ENCODE data around the gene TCF12. TPM values are rescaled to one million over a fixed set of nuclear protein-coding genes. Genes with fewer than 3 reads are reported as not detected.

Gene TCF12
- total and polyA plus RNA-seq, 7 experiments from 2014 or later: 51.3 to 99.4 (median 79.9) TPM

- H3K4me1 Mint-ChIP-seq: peaks cover 10 to 19% (median 18%) of the 10 kb centered on the region in 7 donors
- no peaks in the 10 kb centered on the region for H3K9me3 ChIP-seq (ENCODE audit: control insufficient read depth in 2 of 3, low read length in 3 of 3)
- POLR2A ChIA-PET: interaction anchor here (1.0 kb wide), 1 partner anchor 26 kb away, joined by 4 read pairs; the partner anchor contains the start of gene TCF12
- H3K36me3 ChIP-seq (ENCODE audit: control insufficient read depth in 2 of 3, insufficient read depth in 3 of 3, low read length in 3 of 3): no peaks in the 10 kb centered on the region
- CTCF ChIA-PET: interaction anchor here (0.6 kb wide), 1 partner anchor 726 kb away, joined by 5 read pairs; no protein-coding TSS in a partner anchor
- H3K27ac ChIP-seq (ENCODE audit: low read depth, low read length): no peak overlapping the region
- intact Hi-C loops (cut with micrococcal nuclease): no loop called here
- H3K4me1 ChIP-seq (ENCODE audit: control insufficient read depth in 2 of 2, insufficient read depth in 2 of 2, low read length in 2 of 2): peaks cover 7 to 9% of the 10 kb centered on the region in 2 donors
- H3K27me3 Mint-ChIP-seq: peaks cover 0 to 3% (median 1%) of the 10 kb centered on the region in 5 donors
- ATAC-seq (no peak), DNase-seq (no peak)
- H3K4me3 Mint-ChIP-seq: no peak overlapping the region
- H3K4me3 ChIP-seq (ENCODE audit: low read length): no peak overlapping the region
- H3K36me3 Mint-ChIP-seq: peaks cover 0 to 1% (median under 1%) of the 10 kb centered on the region in 5 donors
- H3K27ac Mint-ChIP-seq: no peak overlapping the region
- H3K27me3 ChIP-seq (ENCODE audit: control insufficient read depth in 2 of 2, insufficient read depth in 2 of 2, low read length in 2 of 2): no peaks in the 10 kb centered on the region
- H3K9me3 Mint-ChIP-seq: peaks cover 0 to under 1% (median 0%) of the 10 kb centered on the region in 11 donors
Measured at GRCh38 chr15:56891852-56892440, 26.5 kb upstream of the TCF12 start.

GRCh38 chr15:56892659-56893363, 25.6 kb upstream of the TCF12 start:
- Histone ChIP-seq H3K27me3 (ENCODE audit: control insufficient read depth in 2 of 2, insufficient read depth in 2 of 2, low read length in 2 of 2) (no peaks in the 10 kb centered on the region), H3K4me3 (ENCODE audit: low read length) (no peak overlapping the region), H3K9me3 (ENCODE audit: control insufficient read depth in 2 of 3, low read length in 3 of 3) (no peaks in the 10 kb centered on the region), H3K27ac (ENCODE audit: low read depth, low read length) (no peak overlapping the region), H3K36me3 (ENCODE audit: control insufficient read depth in 2 of 3, insufficient read depth in 3 of 3, low read length in 3 of 3) (no peaks in the 10 kb centered on the region), H3K4me1 (ENCODE audit: control insufficient read depth in 2 of 2, insufficient read depth in 2 of 2, low read length in 2 of 2) (peaks cover 3 to 4% of the 10 kb centered on the region in 2 donors)
- Mint-ChIP-seq H3K4me3 (no peak overlapping the region), H3K9me3 (peaks cover 0 to 5% (median 0%) of the 10 kb centered on the region in 11 donors), H3K27ac (no peak overlapping the region), H3K4me1 (peaks cover 7 to 16% (median 15%) of the 10 kb centered on the region in 7 donors), H3K27me3 (peaks cover 0 to 5% (median 4%) of the 10 kb centered on the region in 5 donors), H3K36me3 (peaks cover 0 to 5% (median 4%) of the 10 kb centered on the region in 5 donors)
- no peak for DNase-seq
- intact Hi-C loops (cut with micrococcal nuclease): no loop called here
- ATAC-seq: no peak
- POLR2A ChIA-PET: no interaction called here
- CTCF ChIA-PET: no interaction called here

DNA sequence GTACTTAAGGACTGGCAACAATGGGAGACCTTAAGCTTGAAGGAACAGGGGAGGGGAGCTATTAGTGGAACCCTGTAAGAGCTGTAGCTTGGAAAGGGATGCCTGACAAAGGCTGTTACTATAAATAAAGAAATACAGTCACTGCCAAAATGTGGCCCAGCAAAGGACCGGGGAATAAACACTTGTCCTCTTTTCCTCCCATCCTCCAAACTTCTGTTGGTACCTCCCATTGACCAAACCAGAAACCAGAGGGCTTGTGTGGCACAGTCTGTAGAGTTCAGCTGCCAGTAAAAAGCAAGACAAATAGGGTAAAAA, 25.1 kb upstream of the TCF12 start:
- Histone ChIP-seq H3K4me3 (ENCODE audit: low read length) (no peak overlapping the region), H3K27ac (ENCODE audit: low read depth, low read length) (no peak overlapping the region), H3K9me3 (ENCODE audit: control insufficient read depth in 2 of 3, low read length in 3 of 3) (no peaks in the 10 kb centered on the region), H3K27me3 (ENCODE audit: control insufficient read depth in 2 of 2, insufficient read depth in 2 of 2, low read length in 2 of 2) (no peaks in the 10 kb centered on the region), H3K4me1 (ENCODE audit: control insufficient read depth in 2 of 2, insufficient read depth in 2 of 2, low read length in 2 of 2) (no peaks in the 10 kb centered on the region), H3K36me3 (ENCODE audit: control insufficient read depth in 2 of 3, insufficient read depth in 3 of 3, low read length in 3 of 3) (no peaks in the 10 kb centered on the region)
- Mint-ChIP-seq H3K36me3 (peaks cover 0 to 5% (median 4%) of the 10 kb centered on the region in 5 donors), H3K27ac (no peak overlapping the region), H3K9me3 (peaks cover 0 to 5% (median 0%) of the 10 kb centered on the region in 11 donors), H3K4me1 (peaks cover 2 to 11% (median 10%) of the 10 kb centered on the region in 7 donors), H3K27me3 (peaks cover 0 to 5% (median 4%) of the 10 kb centered on the region in 5 donors), H3K4me3 (no peak overlapping the region)
- CTCF ChIA-PET: no interaction called here
- no peak for ATAC-seq
- intact Hi-C loops (cut with micrococcal nuclease): no loop called here
- no peak for DNase-seq
- POLR2A ChIA-PET: no interaction called here

DNA sequence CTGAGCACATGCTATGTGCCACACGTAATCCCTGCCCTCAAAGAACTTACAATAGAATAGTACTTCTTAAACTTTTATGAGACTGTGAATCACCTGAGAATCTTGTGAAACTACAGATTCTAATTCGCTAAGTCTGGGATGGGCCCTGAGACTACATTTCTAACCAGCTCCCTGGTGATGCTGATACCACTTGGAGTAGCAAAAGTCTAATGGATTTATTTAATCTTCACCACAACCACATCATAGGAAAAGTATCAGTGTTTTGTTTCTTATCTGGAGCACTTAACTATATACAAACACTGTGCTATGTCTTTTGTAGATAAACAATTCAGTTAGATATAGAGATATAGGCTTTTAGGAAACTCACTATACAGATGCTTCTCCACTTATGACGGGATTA, 23.8 kb upstream of the TCF12 start:
- Mint-ChIP-seq H3K4me3 (no peak overlapping the region), H3K27me3 (peaks cover 0 to 5% (median 4%) of the 10 kb centered on the region in 5 donors), H3K36me3 (peaks cover 0 to 5% (median 4%) of the 10 kb centered on the region in 5 donors), H3K4me1 (no peaks in the 10 kb centered on the region), H3K9me3 (peaks cover 0 to 5% (median 0%) of the 10 kb centered on the region in 11 donors), H3K27ac (no peak overlapping the region)
- CTCF ChIA-PET: interaction anchor here (0.6 kb wide), 1 partner anchor 14 kb away, joined by 3 read pairs; no protein-coding TSS in a partner anchor
- no peak overlapping the region for H3K27ac ChIP-seq (ENCODE audit: low read depth, low read length)
- DNase-seq (no peak), ATAC-seq (no peak)
- no peaks in the 10 kb centered on the region for H3K9me3 ChIP-seq (ENCODE audit: control insufficient read depth in 2 of 3, low read length in 3 of 3)
- POLR2A ChIA-PET: no interaction called here
- intact Hi-C loops (cut with micrococcal nuclease): no loop called here
- no peaks in the 10 kb centered on the region for H3K36me3 ChIP-seq (ENCODE audit: control insufficient read depth in 2 of 3, insufficient read depth in 3 of 3, low read length in 3 of 3)
- H3K4me3 ChIP-seq (ENCODE audit: low read length): no peak overlapping the region
- H3K4me1 ChIP-seq (ENCODE audit: control insufficient read depth in 2 of 2, insufficient read depth in 2 of 2, low read length in 2 of 2): no peaks in the 10 kb centered on the region
- no peaks in the 10 kb centered on the region for H3K27me3 ChIP-seq (ENCODE audit: control insufficient read depth in 2 of 2, insufficient read depth in 2 of 2, low read length in 2 of 2)

GRCh38 chr15:56901931-56902330, 16.5 kb upstream of the TCF12 start:
- ChIA-PET CTCF (interaction anchor here (0.6 kb wide), 1 partner anchor 33 kb away, joined by 3 read pairs; no protein-coding TSS in a partner anchor), POLR2A (interaction anchor here (0.6 kb wide), 1 partner anchor 201 kb away, joined by 3 read pairs; no protein-coding TSS in a partner anchor)
- no peak overlapping the region for H3K27ac ChIP-seq (ENCODE audit: low read depth, low read length)
- no peaks in the 10 kb centered on the region for H3K27me3 ChIP-seq (ENCODE audit: control insufficient read depth in 2 of 2, insufficient read depth in 2 of 2, low read length in 2 of 2)
- no peaks in the 10 kb centered on the region for H3K9me3 ChIP-seq (ENCODE audit: control insufficient read depth in 2 of 3, low read length in 3 of 3)
- no peak overlapping the region for H3K4me3 ChIP-seq (ENCODE audit: low read length)
- peaks cover under 1% of the 10 kb centered on the region in 2 donors for H3K4me1 ChIP-seq (ENCODE audit: control insufficient read depth in 2 of 2, insufficient read depth in 2 of 2, low read length in 2 of 2)
- H3K9me3 Mint-ChIP-seq: peaks cover 0 to 10% (median 0%) of the 10 kb centered on the region in 11 donors
- peaks cover 2 to 10% (median 5%) of the 10 kb centered on the region in 7 donors for H3K4me1 Mint-ChIP-seq
- no peak for DNase-seq
- no peak overlapping the region for H3K27ac Mint-ChIP-seq
- H3K36me3 Mint-ChIP-seq: peaks cover 0 to 10% (median 4%) of the 10 kb centered on the region in 5 donors
- H3K4me3 Mint-ChIP-seq: no peak overlapping the region
- no peaks in the 10 kb centered on the region for H3K36me3 ChIP-seq (ENCODE audit: control insufficient read depth in 2 of 3, insufficient read depth in 3 of 3, low read length in 3 of 3)
- ATAC-seq: no peak
- peaks cover 0 to 4% (median 3%) of the 10 kb centered on the region in 5 donors for H3K27me3 Mint-ChIP-seq
- intact Hi-C loops (cut with micrococcal nuclease): no loop called here

GRCh38 chr15:56906766-56907165, 11.7 kb upstream of the TCF12 start:
- CTCF ChIA-PET: no interaction called here
- H3K27ac Mint-ChIP-seq: peak overlapping the region in 5 of 9 donors; percentile 6 to 66 (median 24)
- no peak for ATAC-seq
- H3K9me3 ChIP-seq (ENCODE audit: control insufficient read depth in 2 of 3, low read length in 3 of 3): no peaks in the 10 kb centered on the region
- peaks cover 4% of the 10 kb centered on the region in 2 donors for H3K4me1 ChIP-seq (ENCODE audit: control insufficient read depth in 2 of 2, insufficient read depth in 2 of 2, low read length in 2 of 2)
- peak overlapping the region in 9 of 10 donors; percentile 6 to 80 (median 64) for H3K4me3 Mint-ChIP-seq
- intact Hi-C loops (cut with micrococcal nuclease): no loop called here
- no peaks in the 10 kb centered on the region for H3K36me3 ChIP-seq (ENCODE audit: control insufficient read depth in 2 of 3, insufficient read depth in 3 of 3, low read length in 3 of 3)
- H3K9me3 Mint-ChIP-seq: peaks cover 0 to 10% (median 0%) of the 10 kb centered on the region in 11 donors
- H3K27ac ChIP-seq (ENCODE audit: low read depth, low read length): no peak overlapping the region
- peak overlapping the region; percentile 8 for H3K4me3 ChIP-seq (ENCODE audit: low read length)
- H3K4me1 Mint-ChIP-seq: peaks cover 8 to 22% (median 11%) of the 10 kb centered on the region in 7 donors
- no peaks in the 10 kb centered on the region for H3K27me3 Mint-ChIP-seq
- no peaks in the 10 kb centered on the region for H3K27me3 ChIP-seq (ENCODE audit: control insufficient read depth in 2 of 2, insufficient read depth in 2 of 2, low read length in 2 of 2)
- H3K36me3 Mint-ChIP-seq: peaks cover 0 to 8% (median 0%) of the 10 kb centered on the region in 5 donors
- POLR2A ChIA-PET: interaction anchor here (0.5 to 1.2 kb wide), 2 partner anchors 11 to 239 kb away, joined by 3 read pairs; no protein-coding TSS in a partner anchor
- no peak for DNase-seq
